Measurements from ENCODE around the gene SLC26A3.
"Not testable (repeated sequence)": the region's sequence is repeated elsewhere in the genome, so short reads cannot be mapped to it uniquely, and the experiment has no call there.

GRCh38 chr7:107848211-107848610, 45.2 kb upstream of the SLC26A3 start:
- not testable (repeated sequence) for TF ChIP-seq EZH2 (IDR thresholded peaks at IDR 0.05; ENCODE audit: borderline replicate concordance, control insufficient read depth, low read depth, low read length); POLR2AphosphoS5 (IDR thresholded peaks at IDR 0.05; ENCODE audit: low read length); CTCF (IDR thresholded peaks at IDR 0.05 in 2 of 3, conservative IDR thresholded peaks at IDR 0.05 in 1 of 3; ENCODE audit: control insufficient read depth in 2 of 3, extremely low read depth in 1 of 3, insufficient read depth in 1 of 3, low read depth in 3 of 3, low read length in 3 of 3); MAX (IDR thresholded peaks at IDR 0.05; ENCODE audit: low read depth, low read length); FOXK2 (IDR thresholded peaks at IDR 0.05); POLR2A (IDR thresholded peaks at IDR 0.05; ENCODE audit: low read depth, low read length); MXI1 (IDR thresholded peaks at IDR 0.05; ENCODE audit: low read depth, low read length); JUND (IDR thresholded peaks at IDR 0.05; ENCODE audit: low read depth, low read length)

Data from GM12878 (cell line).